WI38 (cell line): ENCODE data around the gene UBXN11.

Experiments
- H3K4me3 ChIP-seq: 2 replicates; pipeline ENCODE4 v1.5.1; 2011; ENCODE audit warnings: low read depth, mild to moderate bottlenecking, control low read depth, low read length
- TF ChIP-seq, protein P1 (sequence below): IDR thresholded peaks from 2 replicates; pipeline ENCODE4 v1.5.1; 2012; ENCODE audit warnings: low read depth, mild to moderate bottlenecking, control low read depth, low read length

The UBXN11 gene

DNA sequence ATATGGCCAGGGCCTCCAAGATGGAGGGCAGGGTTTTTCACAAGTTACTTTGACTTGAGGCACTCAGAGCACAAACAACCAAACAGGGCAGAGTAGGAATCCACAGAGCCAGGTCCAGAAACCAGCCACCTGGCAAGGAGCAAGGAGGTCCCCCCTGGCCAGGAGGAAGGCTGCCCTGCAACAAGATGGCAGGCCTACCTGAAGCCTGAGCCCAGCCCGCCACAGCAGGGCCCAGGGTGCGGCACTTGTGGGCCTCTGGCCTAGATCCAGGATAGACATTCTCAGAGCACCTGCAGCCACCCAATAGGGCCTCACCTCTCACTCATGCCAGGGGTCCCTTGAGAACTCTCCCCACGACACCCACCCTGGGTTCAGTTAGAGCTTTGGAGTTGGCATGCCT, 15.0 kb downstream of the UBXN11 start:
- H3K4me3 ChIP-seq, result no peak overlapping the region
- TF ChIP-seq, protein P1, sequence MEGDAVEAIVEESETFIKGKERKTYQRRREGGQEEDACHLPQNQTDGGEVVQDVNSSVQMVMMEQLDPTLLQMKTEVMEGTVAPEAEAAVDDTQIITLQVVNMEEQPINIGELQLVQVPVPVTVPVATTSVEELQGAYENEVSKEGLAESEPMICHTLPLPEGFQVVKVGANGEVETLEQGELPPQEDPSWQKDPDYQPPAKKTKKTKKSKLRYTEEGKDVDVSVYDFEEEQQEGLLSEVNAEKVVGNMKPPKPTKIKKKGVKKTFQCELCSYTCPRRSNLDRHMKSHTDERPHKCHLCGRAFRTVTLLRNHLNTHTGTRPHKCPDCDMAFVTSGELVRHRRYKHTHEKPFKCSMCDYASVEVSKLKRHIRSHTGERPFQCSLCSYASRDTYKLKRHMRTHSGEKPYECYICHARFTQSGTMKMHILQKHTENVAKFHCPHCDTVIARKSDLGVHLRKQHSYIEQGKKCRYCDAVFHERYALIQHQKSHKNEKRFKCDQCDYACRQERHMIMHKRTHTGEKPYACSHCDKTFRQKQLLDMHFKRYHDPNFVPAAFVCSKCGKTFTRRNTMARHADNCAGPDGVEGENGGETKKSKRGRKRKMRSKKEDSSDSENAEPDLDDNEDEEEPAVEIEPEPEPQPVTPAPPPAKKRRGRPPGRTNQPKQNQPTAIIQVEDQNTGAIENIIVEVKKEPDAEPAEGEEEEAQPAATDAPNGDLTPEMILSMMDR, result no peak

DNA sequence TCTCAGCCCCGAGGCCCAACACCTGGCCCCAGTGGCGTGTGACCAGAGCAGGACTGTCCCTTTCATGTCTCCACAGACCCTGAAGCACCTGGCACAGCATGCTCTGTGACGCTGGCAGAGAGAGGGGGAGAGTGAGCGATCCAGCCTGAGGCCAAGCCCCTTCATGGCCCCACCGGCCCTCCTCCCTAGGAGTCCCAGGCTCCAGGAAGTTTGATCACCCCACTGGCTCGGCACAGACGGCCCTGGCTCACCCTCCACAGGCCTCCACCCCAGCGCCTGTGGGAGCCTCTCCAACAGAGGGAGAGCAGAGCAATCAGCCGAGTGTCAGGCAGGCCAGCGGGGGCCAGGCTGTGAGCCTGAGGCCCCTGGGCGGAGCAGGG, 15.6 kb downstream of the UBXN11 start:
- TF ChIP-seq, protein P1, result no peak
- H3K4me3 ChIP-seq, result no peak overlapping the region

DNA sequence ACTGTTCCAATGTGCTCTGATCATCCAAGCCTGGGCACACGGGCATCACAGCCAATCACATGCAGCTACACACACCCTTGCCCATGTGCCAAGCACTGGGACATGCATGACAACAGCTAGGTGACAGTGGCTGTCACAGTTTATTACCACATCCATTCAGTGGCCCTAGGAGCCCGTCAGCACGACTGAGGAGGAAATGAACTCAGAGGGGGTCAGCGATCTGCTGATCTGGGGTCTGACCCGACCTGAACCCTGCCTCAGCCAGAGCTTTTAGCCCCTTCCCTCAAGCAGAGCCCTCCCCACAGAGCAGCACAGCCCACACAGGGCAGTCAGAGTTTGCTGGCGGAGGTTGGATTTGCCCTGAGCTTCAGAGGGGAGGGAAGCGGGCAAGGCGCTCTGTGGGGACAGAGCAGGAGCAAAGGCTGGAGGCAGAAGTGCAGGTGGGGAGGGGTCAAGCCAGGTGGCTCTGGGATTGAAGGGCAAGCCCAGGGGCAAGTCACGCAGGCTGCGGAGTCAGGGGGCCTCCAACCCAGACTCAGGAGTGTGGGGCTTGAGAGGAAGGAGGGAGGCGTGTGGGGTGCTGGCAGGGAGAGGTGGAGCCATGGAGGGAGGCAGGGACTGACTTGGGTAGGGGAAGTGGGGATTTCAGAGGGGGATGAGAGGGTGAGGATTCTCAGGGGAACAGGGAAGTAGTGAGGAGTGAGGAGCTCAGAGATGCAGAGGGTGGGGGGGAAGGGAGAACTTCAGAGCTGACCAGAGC, 16.1 kb downstream of the UBXN11 start:
- TF ChIP-seq, protein P1, result no peak
- H3K4me3 ChIP-seq, result no peak overlapping the region

DNA sequence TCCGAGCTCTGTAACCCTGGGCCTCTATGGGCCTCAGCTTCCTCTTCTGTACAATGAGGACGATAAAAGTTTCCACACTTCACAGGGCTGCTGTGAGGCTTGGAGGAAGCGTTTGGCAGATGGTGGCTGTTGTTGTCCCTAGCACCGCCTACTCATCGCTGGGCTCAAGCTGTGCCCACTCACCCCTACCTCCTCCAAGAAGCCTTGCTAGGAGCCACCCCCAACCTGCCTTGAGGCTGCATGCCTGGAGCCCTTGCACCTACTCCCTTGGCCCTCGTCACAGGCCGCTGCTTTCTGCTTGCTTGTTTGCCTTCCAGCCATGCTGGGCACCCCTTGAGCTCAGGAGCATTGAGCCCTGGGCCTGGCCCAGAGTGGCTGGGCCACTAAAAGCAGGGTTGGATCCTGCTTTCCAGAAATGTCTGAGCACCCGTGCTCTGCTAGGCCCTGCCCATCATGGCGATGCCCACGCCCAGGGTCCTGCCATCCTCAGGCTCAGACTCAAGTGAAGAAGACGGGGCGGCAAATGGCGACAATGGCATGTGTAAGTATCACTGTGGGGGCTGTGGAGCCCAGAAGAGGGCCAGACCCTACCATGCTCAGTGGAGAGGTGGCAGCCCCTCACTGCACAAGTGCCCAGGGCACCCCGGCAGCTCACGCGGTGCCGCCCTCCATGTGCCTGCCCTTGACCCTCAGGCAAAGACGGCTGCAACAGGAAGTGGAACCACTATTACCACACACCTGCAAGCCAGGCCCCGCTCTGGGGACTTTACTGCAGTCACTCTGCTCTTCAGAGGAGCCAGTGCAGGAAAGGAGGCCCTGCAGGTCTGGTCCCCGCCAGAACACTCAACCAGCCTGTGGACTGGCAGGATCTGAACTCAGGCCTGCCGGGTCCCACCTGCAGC, 17.0 kb downstream of the UBXN11 start:
- TF ChIP-seq, protein P1, result no peak
- H3K4me3 ChIP-seq, result no peak overlapping the region

DNA sequence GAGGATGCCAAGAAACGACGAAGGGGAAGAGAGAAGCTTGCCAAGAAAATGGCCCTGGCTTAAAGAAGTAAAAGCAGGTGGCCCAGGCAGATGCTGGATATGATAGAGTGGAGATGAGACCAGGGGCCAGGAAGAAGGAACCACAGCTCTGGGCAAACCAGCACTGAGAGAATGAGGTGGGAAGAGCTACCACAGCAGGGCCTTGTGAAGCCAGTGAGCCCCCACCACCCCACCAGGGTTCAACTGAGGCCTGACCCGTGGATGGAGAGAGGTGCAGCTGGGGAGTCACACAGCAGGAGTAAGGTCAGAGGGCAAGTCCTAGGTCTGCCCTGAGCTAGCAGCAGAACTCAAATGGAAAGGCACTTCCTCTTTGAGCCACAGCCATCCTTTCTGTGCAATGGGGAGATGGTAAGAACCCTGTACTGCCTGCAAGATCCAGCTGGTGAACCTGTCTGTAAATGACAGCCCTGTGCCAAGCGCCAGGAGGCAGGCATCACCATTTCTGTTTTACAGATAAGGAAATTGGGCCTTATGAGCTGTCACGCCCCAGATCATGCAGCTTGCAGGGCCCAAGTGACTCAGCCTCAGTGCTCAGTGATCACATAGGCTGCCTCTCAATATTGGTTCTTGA, 18.0 kb downstream of the UBXN11 start:
- TF ChIP-seq, protein P1, result no peak

DNA sequence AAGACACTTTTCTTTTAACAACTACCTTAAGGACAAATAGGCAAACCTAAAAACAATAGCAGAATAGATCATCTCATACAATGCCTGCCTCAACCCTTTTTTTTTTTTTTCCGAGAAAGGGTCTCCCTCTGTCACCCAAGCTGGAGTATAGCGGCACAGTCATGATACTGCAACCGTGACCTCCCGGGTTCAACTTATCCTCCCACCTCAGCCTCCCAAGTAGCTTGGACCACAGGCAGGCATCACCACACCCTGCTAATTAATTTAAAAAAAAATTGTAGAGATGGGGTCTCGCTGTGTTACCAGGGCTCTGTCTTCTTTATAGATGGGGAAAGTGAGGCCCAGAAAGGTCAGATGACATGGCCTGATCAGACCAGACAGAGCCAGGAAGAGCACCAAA, 18.6 kb downstream of the UBXN11 start:
- TF ChIP-seq, protein P1, result no peak
- H3K4me3 ChIP-seq, result no peak overlapping the region

More for the DNA sequence above, 18.0 kb downstream of the UBXN11 start:
- H3K4me3 ChIP-seq, result no peak overlapping the region
